ENCODE results near the gene RAB3GAP2. TPM values are rescaled to one million over a fixed set of nuclear protein-coding genes. Genes with fewer than 3 reads are reported as not detected.

The RAB3GAP2 gene
- total RNA-seq (2022; extraction: Qiagen RNA extraction; ENCODE audit: low read depth), result 9.3 to 15.8 TPM (median 12.7 TPM) in 5 replicates

GRCh38 chr1:220272047-220272840 lies at the start of gene RAB3GAP2:
TSS of gene RAB3GAP2 (minus strand) at chr1:220272453. CDS start at chr1:220272337, 116 bp downstream.

Other genes starting within 250 kb of the RAB3GAP2 start
- 69.6 to 99.0 TPM (median 76.1 TPM) in 5 replicates for gene EPRS1, start 225.9 kb downstream of the RAB3GAP2 start, total RNA-seq (2022; extraction: Qiagen RNA extraction; ENCODE audit: low read depth)
- gene BPNT1, start 182.7 kb downstream of the RAB3GAP2 start, total RNA-seq (2022; extraction: Qiagen RNA extraction; ENCODE audit: low read depth), result 17.0 to 20.6 TPM (median 18.9 TPM) in 5 replicates
- 77.5 to 129 TPM (median 104 TPM) in 5 replicates for gene IARS2, start 178.3 kb downstream of the RAB3GAP2 start, total RNA-seq (2022; extraction: Qiagen RNA extraction; ENCODE audit: low read depth)